Measurements from ENCODE around the gene SLC25A26.

DNA sequence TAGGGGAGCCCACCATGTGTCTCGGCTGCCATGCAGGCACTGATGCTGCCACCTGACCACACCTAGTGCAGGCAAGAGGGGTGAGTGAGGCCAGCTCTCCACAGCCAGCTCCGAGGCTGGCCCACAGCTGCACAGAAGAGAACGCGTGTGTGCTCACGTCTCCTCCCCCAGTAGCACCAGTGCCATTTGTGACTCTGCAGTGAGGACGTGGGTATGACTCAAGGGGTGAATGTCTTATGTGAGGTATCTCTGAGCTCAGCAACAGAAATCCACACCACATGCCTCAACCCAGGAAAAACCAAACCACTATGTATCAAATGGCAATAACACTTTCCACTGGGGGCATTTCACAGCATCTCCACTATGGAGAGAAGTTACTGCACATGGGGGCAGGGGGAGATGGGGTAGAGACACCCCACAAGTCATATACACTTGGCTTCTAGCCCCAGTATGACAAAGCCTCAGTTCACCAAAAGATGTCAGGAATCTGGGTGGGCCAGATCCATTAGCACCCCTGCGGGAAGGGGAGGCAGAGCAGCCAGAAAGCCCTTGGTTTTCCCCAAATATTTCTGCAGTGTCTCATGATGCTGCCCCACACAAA is 192.4 kb downstream of the SLC25A26 start:
- TF ChIP-seq, protein P1, sequence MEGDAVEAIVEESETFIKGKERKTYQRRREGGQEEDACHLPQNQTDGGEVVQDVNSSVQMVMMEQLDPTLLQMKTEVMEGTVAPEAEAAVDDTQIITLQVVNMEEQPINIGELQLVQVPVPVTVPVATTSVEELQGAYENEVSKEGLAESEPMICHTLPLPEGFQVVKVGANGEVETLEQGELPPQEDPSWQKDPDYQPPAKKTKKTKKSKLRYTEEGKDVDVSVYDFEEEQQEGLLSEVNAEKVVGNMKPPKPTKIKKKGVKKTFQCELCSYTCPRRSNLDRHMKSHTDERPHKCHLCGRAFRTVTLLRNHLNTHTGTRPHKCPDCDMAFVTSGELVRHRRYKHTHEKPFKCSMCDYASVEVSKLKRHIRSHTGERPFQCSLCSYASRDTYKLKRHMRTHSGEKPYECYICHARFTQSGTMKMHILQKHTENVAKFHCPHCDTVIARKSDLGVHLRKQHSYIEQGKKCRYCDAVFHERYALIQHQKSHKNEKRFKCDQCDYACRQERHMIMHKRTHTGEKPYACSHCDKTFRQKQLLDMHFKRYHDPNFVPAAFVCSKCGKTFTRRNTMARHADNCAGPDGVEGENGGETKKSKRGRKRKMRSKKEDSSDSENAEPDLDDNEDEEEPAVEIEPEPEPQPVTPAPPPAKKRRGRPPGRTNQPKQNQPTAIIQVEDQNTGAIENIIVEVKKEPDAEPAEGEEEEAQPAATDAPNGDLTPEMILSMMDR (IDR thresholded peaks at IDR 0.05): no peak
- TF ChIP-seq POLR2A (IDR thresholded peaks at IDR 0.05): no peak
